Measurements from ENCODE around the gene PHF20.
"Not testable (repeated sequence)": the region's sequence is repeated elsewhere in the genome, so short reads cannot be mapped to it uniquely, and the experiment has no call there.

Gene PHF20

DNA sequence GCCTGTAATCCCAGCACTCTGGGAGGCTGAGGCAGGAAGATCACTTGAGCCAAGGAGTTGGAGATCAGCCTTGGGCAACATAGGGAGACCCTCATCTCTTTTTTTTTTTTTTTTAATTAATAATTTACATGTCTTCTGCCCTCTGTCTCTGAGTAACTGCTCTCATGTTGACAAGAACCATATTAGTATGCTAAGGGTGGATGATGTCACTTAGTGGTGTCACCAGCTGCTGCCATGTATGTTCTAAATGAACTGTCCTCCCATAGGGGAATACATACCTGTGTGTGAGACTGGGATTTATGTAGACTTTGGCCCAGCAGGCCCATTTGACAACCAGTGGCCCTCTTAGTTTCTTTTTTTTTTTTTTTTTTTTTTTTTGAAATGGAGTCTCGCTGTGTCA lies 116.8 kb downstream of the PHF20 start:
- no peak for DNase-seq

DNA sequence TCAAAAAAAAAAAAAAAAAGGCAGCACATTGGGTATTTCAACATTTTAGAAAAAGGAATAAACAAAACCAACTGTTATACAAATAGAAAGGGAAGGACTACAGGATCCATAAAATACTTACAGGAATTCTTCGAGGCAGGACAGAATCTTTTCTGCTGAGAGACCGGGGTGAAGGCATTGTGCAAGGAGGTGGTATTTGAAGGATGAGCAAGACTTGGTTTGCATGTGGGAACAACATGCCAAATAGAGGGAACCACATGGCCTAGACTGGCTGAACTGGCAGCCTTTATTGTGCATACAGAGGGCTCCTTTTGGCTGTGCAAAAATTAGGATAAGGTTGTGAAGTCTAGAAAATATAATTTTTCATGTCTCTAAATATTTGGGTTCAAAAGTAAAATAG lies 119.6 kb downstream of the PHF20 start:
- DNase-seq, result no peak

DNA sequence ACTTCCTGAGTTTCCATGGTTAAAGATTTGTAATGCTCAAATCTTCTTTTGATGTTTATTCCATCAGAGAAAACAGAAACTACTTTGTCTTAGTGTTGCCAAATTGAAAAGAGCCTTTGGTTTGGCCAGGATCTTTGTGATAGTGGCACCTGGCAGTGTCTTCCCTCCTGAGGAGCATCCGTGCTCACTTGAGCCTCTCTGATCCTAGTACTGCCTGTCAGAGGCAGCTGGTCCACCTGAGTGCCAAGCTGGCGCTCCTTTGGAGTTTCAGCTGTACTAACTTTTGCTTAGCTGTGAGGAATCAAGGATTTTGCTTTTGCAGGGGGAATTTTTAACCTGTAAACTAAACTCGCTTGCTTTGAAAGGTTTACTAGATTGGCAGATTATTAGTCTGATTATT lies 121.1 kb downstream of the PHF20 start:
- no peak for DNase-seq

DNA sequence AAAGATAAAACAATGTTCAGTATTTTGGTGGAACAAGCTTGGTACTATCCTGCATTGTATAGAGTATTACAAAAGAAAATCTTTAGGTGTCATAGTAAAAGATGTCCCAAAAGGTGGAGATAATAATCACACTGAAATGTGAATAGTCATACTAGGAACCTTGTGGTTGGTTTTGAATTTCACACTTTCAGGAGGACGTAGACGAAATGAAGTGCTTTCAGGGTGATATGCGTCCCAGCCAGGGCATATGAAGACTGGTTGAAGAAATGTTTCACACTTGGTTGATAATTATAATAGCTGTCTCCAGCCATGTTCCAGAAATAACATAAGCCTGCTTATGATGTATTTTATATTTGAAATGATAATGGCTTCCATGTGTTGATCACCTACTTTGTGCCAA lies 122.1 kb downstream of the PHF20 start:
- DNase-seq, result no peak

DNA sequence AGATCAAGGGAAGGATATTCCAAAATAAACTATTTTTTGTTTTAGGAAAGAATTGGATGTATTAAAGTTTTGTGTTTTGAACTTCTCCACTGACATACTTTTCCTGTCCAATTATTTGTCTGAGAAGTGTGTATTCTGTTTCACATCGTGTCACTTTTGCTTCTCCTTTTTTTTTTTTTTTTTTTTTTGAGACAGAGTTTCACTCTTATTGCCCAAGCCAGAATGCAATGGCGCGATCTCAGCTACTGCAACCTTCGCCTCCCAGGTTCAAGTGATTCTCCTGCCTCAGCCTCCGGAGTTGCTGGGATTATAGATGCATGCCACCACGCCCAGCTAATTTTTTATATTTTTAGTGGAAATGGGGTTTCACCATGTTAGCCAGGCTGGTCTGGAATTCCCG lies 123.7 kb downstream of the PHF20 start:
- not testable (repeated sequence) for DNase-seq

DNA sequence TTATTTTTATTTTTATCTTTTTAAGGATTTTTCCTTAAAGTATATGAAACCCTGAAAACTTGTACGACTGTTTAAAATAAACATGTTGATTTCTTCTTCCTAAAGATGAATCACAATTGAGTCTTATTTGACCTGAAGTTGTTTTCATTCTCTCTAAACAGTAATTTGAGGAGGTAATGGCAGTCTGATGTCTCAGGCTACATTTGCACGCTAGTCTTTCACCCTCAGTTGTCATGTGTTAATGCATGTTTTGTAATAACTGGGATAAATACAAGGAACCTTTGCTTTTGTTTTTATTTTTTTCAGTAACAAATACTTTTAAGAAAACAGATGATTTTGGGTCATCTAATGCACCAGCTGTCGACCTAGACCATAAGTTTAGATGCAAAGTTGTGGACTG lies 127.2 kb downstream of the PHF20 start:
- DNase-seq, result no peak

DNA sequence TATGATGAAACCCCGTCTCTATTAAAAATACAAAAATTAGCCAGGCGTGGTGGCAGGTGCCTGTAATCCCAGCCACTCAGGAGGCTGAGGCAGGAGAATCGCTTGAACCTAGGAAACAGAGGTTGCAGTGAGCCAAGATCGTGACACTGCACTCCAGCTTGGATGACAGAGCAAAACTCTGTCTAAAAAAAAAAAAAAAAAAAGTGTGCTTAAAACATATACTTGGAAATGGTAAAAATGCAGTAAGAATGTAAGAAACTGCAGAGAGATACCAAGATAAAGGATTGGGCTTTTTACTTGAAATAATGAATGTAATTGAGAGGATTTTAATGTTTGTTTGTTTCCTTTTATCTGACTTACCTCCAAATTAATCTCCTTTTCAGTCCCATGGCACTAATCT lies 129.4 kb downstream of the PHF20 start:
- DNase-seq, result not testable (repeated sequence)

DNA sequence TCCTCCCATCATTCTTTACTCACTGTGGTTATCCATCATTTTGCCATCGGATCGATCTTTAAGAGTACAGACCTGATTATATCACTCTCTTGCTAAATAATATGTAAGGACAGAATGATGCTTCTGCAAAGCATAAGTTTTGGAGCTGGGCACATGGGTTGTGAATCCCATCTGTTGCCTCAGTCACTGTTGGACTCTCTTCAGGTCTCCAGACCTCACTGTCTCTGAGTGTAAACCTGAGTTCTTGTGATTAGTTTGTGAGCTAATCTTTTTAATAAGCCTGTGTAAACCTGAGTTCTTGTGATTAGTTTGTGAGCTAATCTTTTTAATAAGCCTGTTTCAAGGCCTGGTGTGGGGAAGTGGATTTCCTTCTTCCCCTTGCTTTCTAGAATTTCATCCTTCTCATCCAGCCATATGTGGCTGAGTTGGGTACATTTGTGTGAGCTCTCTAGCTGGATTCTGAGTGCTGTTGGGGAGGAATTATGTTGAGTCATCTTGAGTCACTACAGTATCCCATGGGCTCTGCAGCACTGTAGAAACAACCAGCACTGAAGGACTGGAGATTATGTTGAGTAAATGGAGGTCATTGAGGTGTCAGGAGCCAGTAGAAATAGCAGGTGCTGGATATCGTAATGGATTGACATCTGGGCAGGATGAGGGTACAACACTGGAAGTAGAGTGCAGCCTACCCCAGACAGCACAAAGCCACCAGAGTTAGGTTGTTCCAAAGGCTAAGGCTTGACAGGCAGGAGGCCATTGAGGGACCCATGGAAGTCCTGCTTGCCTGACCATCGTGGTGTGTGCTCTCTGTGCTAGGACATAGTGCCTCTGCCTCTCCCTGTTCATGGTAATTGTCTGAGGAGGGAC lies 130.1 kb downstream of the PHF20 start:
- no peak for DNase-seq

DNA sequence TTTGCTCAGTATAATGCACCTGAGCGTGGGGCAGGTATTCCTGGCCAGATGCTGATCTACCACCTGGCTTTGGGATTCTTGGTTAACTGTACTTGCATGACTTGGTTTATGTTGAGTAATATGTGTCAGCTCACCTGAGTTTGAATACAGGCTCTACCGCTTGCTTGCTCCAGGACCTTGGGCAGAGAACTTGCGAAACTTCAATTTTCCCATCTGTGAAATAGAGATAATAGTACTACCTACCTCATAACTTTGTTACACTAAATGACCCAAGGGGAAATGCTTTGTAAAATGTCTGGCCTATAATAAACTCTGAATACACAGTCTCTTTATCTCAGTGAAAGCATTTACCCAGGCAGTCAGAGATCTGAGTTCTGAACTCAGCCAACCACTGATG lies 130.7 kb downstream of the PHF20 start:
- DNase-seq, result no peak

DNA sequence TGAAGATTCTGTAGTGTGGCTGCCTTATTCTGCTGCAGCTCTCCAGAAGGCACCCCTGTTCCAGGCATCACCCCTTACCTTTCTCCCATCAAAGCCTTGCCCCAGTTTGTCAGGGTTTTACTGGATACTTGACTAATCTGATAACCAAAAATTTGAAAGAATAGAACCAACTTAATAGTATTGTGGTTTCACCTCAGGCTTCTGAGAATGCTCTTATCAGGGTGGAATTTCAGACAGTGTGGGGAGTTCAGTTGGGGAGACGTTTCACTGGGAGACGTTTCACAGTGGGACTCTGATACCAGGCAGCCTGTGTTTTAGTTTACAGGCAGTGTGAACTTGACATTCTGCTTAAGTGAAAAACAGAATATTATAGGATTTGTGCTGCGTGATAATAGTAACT lies 132.0 kb downstream of the PHF20 start:
- no peak for DNase-seq

DNA sequence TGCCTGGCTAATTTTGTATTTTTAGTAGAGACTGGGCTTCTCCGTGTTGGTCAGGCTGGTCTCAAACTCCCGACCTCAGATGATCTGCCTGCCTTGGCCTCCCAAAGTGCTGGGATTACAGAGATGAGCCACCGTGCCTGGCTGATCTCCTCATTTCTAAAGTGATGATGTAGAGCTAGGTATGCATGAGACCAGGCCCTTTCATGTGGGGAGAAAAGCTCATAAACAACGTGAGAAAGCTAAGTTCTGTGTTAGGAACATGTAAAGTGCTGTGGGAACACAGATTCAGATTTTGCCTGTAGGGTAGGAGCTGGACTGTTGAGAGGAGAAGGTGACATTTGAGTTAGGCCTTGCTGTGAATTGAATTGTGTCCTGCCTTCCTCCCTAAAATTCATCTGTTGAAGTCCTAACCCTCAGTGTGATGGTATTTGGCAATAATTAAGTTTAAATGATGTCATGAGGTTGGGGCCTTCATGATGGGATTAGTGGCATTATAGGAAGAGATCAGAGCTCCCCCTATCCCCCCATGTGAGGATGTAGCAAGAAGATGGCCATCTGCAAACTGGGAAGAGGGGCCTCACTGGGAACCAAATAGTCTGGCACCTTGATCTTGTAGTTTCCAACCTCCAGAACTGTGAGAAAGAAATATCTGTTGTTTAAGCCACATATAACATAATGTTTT lies 133.3 kb downstream of the PHF20 start:
- DNase-seq, result no peak

DNA sequence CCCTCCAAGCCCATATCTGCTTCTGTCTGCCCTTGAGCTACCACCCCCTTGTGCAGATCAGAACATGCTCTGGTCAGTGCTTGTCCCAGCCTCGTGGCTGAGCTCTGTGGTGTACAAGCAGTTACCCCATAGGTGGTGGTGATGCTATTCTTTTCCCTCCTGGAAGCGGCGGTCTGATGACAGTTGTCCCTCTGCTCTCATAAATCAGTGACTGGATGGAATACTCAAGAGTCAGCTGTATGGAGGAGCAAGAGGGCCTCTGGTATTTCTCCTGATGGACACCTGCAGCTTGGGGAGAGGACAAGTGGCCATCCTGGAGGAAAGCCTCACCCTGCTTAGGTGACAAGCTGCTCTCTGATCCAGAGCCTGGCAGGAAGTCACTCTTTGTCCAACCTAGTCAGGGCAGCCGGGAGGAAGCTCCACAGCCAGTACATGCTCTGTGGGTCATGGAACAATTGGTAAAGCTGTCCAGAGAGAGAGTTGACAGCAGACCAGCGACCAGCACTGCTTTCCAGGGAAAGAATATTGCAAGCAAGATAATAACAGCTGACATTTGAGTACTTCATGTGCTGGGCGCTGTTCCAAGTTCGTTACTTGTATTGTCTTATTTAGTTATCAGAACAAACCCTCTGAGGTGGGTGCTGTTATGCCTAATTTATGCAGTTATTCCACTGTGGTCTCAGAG lies 135.3 kb downstream of the PHF20 start:
- no peak for DNase-seq

DNA sequence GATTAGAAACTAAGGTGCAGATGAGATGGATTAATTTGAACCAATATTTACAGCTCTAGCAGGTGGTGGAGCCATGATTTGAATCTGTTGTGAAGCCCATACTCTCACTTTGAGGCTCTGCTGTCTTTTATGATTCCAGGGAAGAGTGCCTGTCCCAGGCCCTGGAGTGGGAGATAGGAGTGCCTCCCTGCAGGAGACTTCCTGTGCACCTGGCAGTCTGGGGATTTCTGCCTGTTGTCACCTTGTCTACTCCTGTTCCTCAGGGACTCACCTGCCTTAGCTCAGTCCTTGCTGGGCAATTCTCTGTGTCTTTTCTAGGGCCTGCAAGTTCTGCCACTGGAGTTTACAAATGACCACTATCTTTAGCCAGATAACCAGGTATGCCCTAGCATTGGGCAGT lies 136.2 kb downstream of the PHF20 start:
- DNase-seq, result no peak

DNA sequence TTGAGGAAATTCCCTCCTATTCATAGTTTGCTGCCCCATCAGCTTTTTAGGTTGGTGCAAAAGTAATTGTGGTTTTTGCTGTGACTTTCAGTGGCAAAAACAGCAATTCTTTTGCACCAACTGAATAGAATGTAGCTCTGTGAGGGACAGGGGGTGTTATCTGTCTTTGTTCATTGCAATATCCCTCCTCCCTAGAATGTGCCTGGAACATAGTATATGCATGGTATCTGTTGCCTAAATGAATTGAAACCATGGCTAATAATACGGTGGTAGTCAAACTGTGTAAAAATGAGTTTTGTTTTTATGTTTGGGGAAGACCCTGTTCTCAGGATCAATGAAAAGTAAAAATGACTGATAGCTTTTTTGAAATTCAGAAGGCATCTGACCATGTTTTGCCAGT lies 137.4 kb downstream of the PHF20 start:
- DNase-seq, result no peak

DNA sequence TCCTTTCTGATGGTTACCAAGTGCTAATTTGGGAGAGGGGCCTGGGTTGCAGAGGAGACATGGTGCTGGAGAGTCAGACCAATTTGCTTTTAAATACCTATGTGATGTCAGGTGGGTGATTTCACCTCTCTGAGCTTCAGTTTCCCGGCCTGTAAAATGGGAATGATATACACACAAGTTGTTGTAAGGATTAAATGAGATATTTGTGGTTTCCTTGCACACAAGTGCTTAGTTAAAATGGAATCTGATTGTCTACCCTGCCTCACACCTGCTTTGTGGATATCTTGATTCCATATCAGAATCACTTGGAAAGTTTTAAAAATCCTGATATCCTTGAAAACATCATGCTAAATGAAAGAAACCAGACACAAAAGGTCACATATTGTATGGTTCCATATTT lies 138.0 kb downstream of the PHF20 start:
- no peak for DNase-seq

DNA sequence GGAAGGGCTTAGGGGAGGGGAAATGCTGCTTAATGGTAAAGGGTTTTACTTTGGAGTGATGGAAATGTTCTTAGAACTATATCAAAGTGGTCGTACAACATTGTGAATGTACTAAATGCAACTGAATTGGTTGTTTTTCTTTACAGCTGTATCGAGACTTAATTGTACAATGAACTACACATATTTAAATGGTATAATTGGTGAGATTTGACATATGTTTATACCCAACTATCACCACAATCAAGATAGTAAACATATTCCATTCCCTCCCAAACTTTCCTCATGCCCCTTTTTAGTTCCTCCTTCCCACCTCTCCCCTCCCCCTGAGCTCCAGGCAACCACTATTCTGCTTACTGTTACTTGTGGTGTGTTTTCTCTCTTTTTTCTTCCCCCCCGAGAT lies 138.4 kb downstream of the PHF20 start:
- DNase-seq, result no peak

DNA sequence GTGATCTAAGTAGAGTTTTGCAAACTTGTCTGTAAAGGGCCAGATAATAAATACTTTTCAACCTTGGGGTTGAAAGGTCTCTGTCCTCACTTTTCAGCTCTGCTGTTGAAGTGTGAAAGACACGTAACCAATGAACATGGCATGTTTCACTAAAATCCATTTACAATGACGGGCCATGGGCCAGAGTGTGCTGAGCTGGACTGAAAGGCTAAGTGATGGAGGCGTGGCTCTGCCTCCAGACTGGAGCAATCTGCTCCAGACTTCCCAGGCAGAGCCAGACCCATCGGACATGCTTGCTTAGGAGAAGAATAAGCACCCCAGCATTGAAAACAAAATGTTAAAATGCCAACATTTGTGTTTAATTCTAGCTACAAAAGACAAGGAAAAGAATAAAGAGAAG lies 141.1 kb downstream of the PHF20 start:
- DNase-seq, result no peak

DNA sequence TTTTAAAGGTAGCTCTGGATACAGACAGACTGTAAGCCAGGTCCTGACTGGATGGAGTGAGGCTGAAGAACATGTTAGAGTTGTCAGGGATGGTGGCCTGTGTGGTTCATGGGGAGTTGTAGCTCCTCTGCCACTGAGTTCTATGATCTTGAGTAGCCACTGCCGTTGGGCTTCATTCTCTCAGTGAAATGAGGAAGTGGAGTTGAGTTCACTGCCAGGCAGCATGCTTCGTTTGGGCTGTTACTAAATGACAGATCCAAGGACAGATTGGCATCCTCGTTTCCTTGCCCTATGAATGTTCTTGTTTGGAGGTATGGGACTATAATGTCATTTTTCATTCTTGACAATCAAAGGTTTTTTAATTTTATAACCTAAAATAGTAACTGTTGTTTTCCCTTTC lies 145.3 kb downstream of the PHF20 start:
- DNase-seq, result no peak

DNA sequence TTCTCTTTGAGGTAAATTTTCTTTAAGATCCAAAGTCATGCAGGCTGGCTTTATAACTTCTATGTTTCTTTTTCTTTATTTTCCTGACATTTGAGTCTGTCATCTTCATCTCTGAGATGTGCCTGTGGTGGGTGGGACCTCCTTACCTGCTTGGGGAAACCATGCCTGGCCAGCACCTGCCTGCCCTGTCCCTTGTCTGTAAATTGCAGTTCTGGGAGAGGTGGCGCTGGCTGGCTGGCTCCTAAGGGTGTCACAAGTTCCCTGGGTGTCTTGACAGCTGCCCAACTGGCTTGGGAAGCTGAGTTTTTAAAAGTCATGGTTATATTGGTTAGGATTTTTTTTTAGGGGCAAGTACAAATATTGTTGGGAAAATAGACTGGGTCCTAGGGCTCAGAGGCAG lies 146.2 kb downstream of the PHF20 start:
- no peak for DNase-seq

DNA sequence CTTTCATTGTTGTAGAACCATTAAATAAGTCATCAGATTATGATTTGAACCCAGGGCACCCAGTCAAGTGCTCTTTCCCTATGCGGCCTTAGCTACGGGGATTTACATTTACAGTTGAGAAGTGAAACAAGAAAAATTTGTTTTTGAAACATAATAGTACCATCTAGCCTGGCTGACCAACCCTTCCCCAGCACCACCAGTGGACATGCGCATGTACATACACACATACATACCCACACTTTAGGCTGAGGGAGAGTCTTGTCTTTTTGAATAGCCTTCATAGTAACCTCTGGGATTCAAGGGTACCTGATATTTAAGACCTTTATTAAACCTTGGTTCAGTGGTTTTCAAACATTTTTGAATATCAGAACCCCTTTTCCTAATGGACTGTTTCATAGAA lies 148.7 kb downstream of the PHF20 start:
- DNase-seq, result no peak

DNA sequence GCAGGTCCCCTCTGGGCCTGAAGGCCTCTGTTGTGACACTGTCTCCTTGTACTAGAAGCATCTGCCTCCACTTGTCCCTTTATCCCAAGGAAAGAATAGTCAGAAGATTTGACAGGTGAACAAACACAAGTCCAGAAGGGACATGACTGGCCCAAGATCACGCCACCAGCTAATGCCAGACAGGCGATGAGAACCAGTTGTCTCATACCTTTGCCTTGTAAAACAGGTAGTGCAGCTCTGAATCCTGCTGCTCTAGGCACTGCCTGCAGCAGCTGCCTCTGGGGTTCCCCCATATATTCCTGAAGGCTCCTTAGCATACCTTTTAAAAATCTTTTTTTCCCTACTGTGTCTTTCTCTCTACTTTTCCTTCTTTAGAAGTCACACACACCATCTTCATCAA lies 157.5 kb downstream of the PHF20 start:
- DNase-seq, result no peak

DNA sequence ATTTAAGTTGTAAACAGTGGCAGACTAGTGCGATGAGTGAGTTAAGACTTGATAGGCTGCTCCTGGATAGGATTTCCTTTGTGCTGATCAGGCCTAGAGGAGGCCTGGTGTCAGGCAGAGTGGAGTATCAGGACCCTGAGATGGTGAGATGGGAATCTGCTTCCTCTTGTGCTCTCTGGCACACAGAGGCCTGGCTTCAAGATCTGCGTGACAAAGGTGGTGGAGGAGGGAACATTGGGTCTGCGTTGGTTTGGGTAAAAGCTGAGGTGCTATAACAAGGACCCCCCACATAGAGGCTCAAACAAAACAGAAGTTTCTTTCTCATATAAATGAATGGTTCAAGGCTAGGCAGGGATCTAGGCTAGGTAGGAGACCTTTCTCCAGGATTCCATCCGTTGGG lies 162.2 kb downstream of the PHF20 start:
- no peak for DNase-seq

DNA sequence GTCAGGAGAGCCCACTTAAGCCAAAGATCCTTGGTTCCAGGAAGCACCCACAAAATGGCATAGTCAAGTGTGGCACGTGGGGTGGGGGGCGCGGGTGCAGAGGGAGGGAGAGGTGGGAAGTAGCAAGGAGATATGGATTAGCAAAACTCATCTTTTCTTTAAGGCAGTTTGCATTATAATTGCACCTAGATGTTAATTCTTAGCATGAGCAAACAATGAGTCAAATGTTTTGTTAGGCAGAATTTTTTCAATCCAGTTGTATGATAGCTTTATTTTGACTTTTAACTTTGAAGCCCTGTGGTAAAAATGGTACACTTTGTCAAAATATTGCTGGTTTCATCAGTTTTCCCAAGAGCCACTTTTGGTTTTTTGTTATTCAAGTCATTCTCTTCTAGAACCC lies 167.4 kb downstream of the PHF20 start:
- DNase-seq, result no peak

DNA sequence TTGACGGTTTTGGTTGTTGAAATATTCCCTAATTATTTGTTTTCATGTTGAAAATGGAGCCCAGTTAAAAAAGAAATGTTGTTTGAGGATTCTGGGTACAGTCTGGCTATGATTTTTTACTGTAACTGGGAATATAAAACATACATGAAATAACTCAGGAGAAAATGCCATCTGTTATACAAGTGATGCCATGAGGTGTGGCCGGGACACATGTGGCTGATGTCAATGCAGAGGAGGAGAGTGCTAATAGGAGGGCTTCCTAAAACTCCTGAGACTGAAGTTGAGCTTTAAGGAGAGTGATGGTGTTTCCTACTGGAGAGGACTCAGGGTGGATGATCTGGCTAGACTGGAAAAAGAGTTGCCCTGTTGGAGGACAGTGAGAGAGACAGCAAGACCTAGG lies 169.8 kb downstream of the PHF20 start:
- DNase-seq, result no peak
